Kidney capillary endothelial cell (primary cell): ENCODE measurements around the gene CIP2A.
A peak's percentile ranks its signal among the peaks of the same experiment; 100 is the strongest.

Experiments used
- DNase-seq: peaks from one replicate; pipeline ENCODE4 v3.0.0-alpha.2; 2018; ENCODE audit warnings: low spot score

The CIP2A gene

GRCh38 chr3:108562565-108562964, 26.7 kb downstream of the CIP2A start:
- peak; percentile 60 for DNase-seq

GRCh38 chr3:108555966-108556581, 33.2 kb downstream of the CIP2A start:
- DNase-seq = no peak

GRCh38 chr3:108554913-108555571, 34.2 kb downstream of the CIP2A start:
- no peak for DNase-seq

- no peak for DNase-seq
These were observed 35.0 kb downstream of the CIP2A start for GRCh38 chr3:108554229-108554628.

GRCh38 chr3:108552267-108553159, 36.7 kb downstream of the CIP2A start:
- DNase-seq = peak; percentile 67

- DNase-seq = peak; percentile 52
These were observed 40.4 kb downstream of the CIP2A start for GRCh38 chr3:108548886-108549285.

- DNase-seq = peak; percentile 46
These were observed 40.9 kb downstream of the CIP2A start for GRCh38 chr3:108548304-108548703.

GRCh38 chr3:108546692-108547091, 42.5 kb downstream of the CIP2A start:
- DNase-seq = no peak

GRCh38 chr3:108546247-108546646, 43.0 kb downstream of the CIP2A start:
- no peak for DNase-seq

- no peak for DNase-seq
These were observed 51.2 kb downstream of the CIP2A start for GRCh38 chr3:108538083-108538482.

- DNase-seq = no peak
These were observed 60.6 kb downstream of the CIP2A start for GRCh38 chr3:108528459-108529252.

- DNase-seq = no peak
These were observed 61.4 kb downstream of the CIP2A start for GRCh38 chr3:108527817-108528216.

GRCh38 chr3:108527109-108527508, 62.1 kb downstream of the CIP2A start:
- DNase-seq = no peak

- no peak for DNase-seq
These were observed 63.3 kb downstream of the CIP2A start for GRCh38 chr3:108525971-108526370.

- no peak for DNase-seq
These were observed 64.0 kb downstream of the CIP2A start for GRCh38 chr3:108525256-108525655.

- DNase-seq = no peak
These were observed 64.7 kb downstream of the CIP2A start for GRCh38 chr3:108524537-108524936.

GRCh38 chr3:108518895-108519294, 70.3 kb downstream of the CIP2A start:
- DNase-seq = no peak

GRCh38 chr3:108516881-108517280, 72.4 kb downstream of the CIP2A start:
- no peak for DNase-seq

GRCh38 chr3:108513961-108514360, 75.3 kb downstream of the CIP2A start:
- no peak for DNase-seq

GRCh38 chr3:108512671-108513070, 76.6 kb downstream of the CIP2A start:
- DNase-seq = no peak

GRCh38 chr3:108511490-108511889, 77.7 kb downstream of the CIP2A start:
- DNase-seq = no peak

- no peak for DNase-seq
These were observed 78.2 kb downstream of the CIP2A start for GRCh38 chr3:108511055-108511454.
